Keratinocyte (primary cell): ENCODE results near the gene KCNN2.

Source experiments
- CTCF ChIP-seq, 3 experiments: IDR thresholded peaks in 1 of 3; conservative IDR thresholded peaks in 1 of 3; optimal IDR thresholded peaks in 1 of 3; 2 replicates in 2 of 3; 3 replicates in 1 of 3; pipeline versions ENCODE3 to v1.5.1; 2011; ENCODE audit warnings: low read length in 3 of 3, mild to moderate bottlenecking in 3 of 3, moderate library complexity in 2 of 3, control low read depth in 1 of 3, inconsistent platforms in 1 of 3; ENCODE audit not compliant: insufficient read depth in 2 of 3; ENCODE audit errors: extremely low read depth in 1 of 3
- EZH2 ChIP-seq: IDR thresholded peaks from one replicate; pipeline ENCODE4 v1.6.1; 2012; ENCODE audit warnings: inconsistent platforms, mild to moderate bottlenecking, low read length, moderate library complexity

DNA sequence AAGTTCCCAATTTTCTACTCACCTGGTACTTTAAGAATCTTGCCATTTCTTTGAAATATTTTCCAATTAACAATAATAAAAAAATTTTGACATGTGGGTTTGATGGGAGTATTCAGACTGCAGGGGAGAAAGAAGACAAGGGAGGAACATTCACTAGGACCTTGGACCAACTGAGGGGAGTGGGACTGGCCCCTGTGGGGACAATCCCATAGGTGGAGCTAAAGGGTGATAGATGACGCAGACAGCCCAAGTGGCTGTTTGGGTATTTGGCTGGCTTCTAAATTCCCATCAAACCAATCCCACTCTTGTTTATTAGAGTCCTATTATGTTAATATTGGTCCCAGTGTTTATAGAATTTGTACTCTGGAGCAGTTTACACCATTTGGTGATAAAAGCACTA is 65.3 kb downstream of the KCNN2 start:
- TF ChIP-seq CTCF (optimal IDR thresholded peaks at IDR 0.05 in 1 of 3, IDR thresholded peaks at IDR 0.05 in 1 of 3, conservative IDR thresholded peaks at IDR 0.05 in 1 of 3; ENCODE audit: extremely low read depth in 1 of 3, insufficient read depth in 2 of 3, low read length in 3 of 3) (no peak), EZH2 (no peak)
